NK-92 treated with Interleukin-12 subunit alpha and Interleukin-12 subunit beta, amount 100 ng/mL, for 24 hours (cell line): Measurements from ENCODE around the gene KLHDC4.
"Not testable (repeated sequence)": the region's sequence is repeated elsewhere in the genome, so short reads cannot be mapped to it uniquely, and the experiment has no call there.

Experiments used
- DNase-seq: peaks from one replicate; lab custom pipeline; 2025; lab: John Stamatoyannopoulos, UW

KLHDC4 gene

GRCh38 chr16:87765776-87766484, at the start of gene KLHDC4:
Gene KLHDC4 (minus strand): TSS chr16:87765986. CDS start chr16:87765890, 96 bp downstream.
- peak; percentile 76 for DNase-seq

DNA sequence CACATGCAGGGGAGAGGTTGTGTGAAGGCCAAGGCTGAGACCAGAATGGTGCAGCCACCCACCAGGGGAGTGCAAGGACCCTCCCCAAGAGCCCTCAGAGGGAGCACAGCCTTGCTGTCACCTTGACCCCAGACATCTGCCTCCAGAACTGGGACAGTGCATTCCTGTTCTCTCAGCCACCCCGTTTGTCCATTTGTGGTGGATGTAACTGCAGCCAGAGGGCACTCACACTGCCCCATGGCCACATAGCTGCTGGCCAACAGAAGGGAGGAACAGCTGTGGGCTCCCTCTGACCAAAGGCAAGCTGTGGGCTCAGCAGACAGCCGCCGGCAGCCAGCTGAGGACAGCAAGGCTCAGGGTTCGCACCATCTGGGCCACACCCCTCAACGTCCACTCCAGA, 49.8 kb upstream of the KLHDC4 start:
- no peak for DNase-seq

DNA sequence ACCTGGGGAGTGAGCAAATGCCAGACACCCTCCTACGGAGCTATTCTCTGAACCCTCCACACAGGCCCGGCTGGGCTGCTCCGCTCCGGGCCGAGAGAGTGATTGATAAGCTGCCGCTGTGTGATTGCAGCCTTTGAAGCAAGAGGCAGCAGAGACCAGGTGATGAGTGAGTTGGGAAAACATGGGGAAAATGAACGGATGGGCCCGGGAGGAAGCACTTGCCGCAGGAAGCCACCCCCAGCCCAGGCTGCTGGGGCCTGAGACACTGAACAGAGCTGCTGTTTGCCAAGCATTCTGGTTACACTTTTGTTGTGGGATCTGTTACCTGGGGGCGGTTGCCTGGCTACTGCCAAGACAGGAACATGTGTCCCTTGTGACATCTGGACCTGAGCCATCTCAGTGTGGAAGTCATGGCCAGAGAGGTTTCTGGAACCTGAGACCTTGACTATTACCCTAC, 46.4 kb upstream of the KLHDC4 start:
- DNase-seq: no peak

- not testable (repeated sequence) for DNase-seq
Observed at GRCh38 chr16:87811454-87811853, 45.7 kb upstream of the KLHDC4 start.

GRCh38 chr16:87809150-87809902, 43.5 kb upstream of the KLHDC4 start:
- no peak for DNase-seq

DNA sequence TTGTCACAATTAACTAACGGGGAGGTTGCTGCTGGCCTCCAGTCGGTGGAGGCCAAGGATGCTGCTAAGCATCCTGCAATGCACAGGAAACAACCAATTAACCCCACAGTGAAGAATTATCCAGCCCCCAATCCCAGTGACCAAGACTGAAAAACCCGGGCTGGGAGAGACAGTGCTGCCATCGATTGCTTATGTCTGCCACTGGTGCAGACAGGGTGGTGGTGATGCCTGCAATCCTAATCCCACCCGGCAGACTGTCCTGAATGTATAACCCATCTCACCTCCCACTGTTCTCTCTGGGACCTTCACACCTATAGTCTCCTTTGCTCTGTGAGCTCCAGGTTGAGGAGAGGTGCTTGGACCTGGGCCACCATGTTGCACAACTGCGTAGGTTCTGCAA, 42.3 kb upstream of the KLHDC4 start:
- no peak for DNase-seq

GRCh38 chr16:87806641-87807546, 41.1 kb upstream of the KLHDC4 start:
- no peak for DNase-seq

DNA sequence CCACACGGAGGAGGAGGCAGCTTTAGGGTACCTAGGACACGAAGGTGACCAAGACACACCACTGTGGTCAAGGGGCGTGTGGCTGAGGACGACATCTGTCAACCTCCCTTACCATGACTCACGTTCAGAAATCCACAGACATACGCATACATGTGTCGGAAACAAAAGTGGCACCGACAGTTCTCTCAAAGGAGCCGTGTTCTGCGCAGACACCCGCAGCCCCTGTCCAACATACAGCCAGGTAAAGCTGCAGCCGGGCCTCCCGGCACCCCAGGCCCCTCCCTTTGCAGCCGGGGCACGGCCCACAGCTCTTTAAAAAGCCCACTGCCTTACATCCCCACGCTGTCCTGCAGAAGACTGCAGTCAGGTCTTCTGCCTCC, 40.5 kb upstream of the KLHDC4 start:
- DNase-seq: no peak

- DNase-seq: no peak
Observed at GRCh38 chr16:87803385-87803784, 37.6 kb upstream of the KLHDC4 start.

GRCh38 chr16:87802670-87803069, 36.9 kb upstream of the KLHDC4 start:
- no peak for DNase-seq

GRCh38 chr16:87801679-87802259, 36.0 kb upstream of the KLHDC4 start:
- DNase-seq: no peak

GRCh38 chr16:87800497-87800896, 34.7 kb upstream of the KLHDC4 start:
- no peak for DNase-seq

- DNase-seq: no peak
Observed at GRCh38 chr16:87795336-87795735, 29.6 kb upstream of the KLHDC4 start.

- no peak for DNase-seq
Observed at GRCh38 chr16:87794485-87795078, 28.8 kb upstream of the KLHDC4 start.

DNA sequence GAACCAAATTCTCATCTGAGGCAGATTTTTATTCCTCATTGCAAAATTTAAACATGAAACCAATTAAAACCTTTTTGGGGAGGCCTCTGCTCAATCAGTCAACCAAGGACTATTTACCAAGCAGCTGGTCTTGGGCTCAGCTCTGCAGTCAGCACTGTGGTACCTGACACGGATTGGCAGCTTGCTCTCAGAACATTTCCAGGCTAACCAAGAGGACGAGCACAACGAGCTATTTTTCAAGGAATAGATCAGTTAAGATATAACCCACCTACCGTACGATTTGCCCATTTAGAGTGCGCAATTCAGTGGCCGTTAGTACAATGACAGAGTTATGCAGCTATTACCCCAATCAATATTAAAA, 26.4 kb upstream of the KLHDC4 start:
- DNase-seq: no peak

DNA sequence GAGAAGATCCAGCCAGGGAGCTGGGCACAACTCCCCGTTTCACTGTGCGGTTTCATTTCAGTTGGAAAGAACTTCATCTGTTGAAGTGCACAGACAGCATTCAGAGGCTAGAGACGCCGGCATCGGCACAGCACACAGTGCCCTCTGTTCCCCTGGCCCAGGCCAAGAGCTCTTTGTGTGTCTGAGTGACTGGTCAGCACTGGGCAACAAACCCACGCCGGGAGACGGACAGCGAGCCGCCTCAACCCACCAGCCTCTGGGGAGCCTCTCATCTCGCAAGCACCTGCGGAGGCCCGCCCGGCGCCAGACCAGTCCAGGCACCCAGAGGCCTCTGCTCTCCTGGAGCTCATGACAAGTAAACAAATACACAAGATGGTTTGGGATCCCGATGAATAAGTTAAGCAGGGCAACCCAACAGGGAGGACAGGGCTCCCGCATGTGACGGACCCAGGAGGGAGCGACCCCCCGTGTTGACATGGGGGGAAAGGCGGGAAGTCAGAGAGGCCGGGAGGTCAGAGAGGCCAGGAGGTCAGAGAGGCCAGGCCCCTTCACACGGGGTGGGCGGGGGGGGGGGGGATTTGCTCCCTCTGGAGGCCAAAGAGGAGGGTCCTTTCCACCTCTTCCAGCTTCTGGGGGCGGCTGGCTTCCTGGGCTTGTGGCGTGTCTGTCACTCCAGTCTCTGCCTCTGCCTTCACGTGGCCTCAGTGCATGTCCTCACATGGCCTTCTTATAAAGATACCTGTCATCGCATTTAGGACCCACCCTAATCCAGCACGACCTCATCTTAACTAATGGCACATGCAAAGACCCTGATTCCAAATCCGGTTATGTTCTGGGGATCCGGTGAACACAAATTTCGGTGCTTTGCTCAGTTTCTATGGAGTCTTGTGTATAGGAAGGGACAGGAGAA, 25.8 kb upstream of the KLHDC4 start:
- no peak for DNase-seq

DNA sequence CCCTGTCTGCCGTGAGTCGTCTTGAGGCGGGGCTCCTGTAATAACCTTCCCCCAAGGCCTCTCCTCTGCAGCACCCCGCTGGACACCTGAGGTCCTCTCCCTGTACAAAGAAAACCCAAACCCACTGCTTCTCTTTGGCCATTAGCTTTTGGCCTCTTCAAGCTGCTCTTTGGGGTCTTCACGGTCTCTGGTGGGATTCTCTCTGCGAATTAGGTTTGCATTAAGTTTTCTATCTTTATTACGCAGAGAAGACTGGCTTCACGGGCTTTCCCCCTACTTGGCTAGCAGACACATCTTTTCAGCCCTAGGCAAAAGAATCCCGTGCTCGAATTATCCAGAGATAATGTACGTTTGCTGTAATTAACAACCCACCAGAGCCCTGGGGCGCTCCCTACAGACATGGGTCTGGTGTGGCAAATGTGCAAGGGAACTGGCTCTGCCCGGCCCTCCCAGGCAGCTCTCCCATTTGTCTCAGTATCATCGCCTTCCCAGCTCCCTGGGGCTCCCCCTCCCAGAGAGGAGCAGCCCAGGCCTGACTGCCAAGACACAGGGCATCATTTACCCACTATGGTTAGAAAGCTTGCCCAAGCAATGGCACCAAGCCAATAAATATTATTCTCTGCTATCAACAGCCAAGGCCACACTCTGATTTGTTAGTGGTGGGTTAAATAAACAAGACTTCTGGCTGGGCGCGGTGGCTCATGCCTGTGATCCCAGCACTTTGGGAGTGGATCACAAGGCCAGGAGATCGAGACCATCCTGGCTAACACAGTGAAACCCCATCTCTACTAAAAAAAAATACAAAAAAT, 24.7 kb upstream of the KLHDC4 start:
- DNase-seq: no peak

DNA sequence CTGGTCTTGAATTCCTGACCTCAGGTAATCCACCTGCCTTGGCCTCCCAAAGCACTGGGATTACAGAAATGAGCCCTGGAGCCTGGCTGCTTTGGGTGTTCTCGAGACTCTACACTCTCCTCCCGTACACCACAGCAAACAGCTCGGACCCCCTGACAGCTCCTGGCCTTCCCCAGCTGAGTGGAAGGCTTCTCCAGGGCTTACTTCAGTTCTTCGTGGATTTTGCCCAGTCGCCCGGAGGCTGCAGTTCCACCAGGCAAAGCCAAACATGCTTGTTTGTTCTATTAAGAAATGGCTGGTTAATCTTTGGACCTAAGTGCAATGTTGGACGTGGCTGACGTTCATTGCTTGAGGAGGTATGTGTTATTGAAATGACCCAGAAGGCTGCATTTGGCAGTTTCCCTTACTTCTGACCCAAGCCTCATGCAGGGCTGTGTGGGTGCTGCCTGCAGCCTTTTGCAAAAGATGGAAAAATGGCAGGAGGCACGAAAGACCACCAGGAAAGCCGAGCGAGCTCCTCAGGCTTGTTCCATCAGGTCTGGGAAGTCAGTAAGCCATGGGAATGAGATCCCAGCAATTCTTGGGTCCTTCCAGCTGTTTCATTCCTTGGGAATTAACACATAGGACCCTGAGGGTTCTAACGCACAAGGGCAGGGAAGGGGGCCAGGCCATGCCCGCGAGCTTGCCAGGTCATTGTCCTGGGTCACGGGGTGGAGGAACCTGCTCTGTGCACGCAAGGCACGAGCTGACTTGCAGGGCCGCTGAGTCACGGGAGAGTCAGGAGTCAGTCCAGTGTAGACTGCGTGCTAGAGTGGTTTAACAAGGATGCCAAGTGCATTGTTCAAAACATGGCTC, 23.9 kb upstream of the KLHDC4 start:
- no peak for DNase-seq
